ENCODE data around the gene SRGAP2C. TPM values are rescaled to one million over a fixed set of nuclear protein-coding genes. Genes with fewer than 3 reads are reported as not detected.
"Not testable (repeated sequence)": the region's sequence is repeated elsewhere in the genome, so short reads cannot be mapped to it uniquely, and the experiment has no call there.

The SRGAP2C gene
- total RNA-seq: 26.3 TPM

DNA sequence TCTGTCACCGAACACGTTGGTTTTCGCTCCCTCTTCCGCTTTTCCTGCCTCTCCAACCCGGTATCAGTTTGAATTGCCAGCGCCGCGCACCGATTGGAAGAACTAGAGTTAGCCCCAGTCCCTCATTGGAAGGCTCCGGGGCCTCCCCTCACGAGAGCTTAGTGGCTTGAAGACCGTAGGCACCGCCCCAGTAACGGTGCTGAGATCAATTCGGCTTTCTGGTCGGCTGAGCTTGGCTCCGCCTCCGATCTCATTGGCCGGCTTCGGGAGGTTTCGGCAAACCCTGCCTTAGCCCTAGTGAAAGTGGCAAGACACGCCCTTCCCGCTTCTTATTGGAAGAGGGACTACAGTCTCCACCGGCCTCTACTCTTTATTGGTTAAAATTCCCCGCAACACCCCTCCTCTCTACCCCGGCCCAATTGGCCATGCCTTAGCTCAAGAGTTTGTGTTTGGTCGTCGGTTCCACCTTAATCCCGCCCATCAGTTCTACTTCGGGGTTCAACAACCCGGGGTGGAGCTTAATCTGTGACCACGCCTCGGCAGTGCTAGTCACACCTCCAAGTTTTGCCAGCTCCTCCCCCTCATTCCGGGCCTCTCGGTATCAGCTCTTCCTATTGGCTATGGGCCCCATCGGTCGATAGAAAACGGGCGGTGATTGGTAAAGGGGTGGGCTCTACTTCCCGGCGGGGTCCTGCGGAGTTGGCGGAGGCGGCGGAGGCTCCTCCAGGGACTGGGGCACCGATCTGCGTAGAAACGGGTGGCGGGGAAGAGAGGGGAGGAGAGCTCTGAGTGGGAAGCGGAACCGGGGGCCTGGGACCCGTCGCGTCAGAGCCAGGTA lies at the start of gene SRGAP2C, which contains the start of gene FAM72B:
Gene SRGAP2C, plus strand, starts transcription at position 686 of the 838 bp plus-strand sequence. CDS start 2,472 bp downstream, outside the sequence.
Gene FAM72B, minus strand, starts transcription at position 51 of the 838 bp plus-strand sequence. CDS start 851 bp downstream, outside the sequence.
- peak; percentile 95 for DNase-seq (ENCODE audit: low spot score)

DNA sequence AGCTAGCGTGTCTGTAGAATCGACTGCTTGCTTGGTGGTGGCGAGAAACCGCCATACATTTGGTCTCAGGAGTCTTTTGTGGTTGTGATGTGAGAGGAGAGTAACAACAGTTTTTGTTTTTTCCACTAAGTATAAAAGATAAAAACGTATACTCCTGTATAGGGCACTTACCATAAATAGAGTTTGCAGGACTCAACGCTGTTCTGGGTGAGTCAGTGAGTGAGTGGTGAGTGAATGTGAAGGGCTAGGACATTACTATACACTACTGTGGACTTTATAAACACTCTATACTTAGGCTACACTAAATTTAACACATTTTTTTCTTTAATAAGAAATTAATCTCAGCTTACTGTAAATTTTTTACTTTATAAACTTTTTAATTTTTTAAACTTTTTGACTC lies 44.4 kb upstream of the SRGAP2C start:
- DNase-seq (ENCODE audit: low spot score): not testable (repeated sequence)

DNA sequence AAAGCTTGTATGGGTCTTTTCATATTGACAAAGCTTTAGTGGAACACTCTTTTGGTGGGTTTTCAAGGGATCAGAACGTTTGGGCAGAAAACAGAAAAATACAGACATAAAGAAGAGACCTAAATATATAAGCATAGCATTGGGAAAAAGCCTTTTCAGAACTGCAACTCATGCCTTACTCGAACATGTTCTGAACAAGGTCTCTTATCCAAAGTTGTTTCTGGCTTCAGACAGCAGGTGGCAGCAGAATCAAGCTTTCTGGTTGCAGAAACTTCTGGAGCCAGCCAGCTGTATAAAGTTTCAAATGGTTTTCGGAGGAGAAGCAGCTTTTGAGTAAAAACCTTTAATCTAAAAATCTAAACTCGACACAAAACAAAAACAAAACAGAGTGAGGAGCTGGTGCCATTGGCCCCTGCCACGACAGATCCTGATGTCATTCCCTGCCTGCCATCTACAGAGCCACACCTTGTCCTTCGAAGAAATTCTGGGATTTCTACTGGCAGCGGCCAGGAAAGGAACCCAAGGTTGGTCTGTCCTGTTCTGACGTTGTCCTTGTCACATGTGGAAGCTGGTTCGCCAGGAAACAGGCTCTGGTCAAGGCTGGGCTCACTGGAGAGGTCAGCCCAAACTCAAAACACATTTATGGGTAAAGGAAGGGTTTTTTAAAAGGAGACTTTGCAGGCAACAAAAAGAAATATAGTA lies 36.1 kb upstream of the SRGAP2C start:
- DNase-seq (ENCODE audit: low spot score): not testable (repeated sequence)

DNA sequence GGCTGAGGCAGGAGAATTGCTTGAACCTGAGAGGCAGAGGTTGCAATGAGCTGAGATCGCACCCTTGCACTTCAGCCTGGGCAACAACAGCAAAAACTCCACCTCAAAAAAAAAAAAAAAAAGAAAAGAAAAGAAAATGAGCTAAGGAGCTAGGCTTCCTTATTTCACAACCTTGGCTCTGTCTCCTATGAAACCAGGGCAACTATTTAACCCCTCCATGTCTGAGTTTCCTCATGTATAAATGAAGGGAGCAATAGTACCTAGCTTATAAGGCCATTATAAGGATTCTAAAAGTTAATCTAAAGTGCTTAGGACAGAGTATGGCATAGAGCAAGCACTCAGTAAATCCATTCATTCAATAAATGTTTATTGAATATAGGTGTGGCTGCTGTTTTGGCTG lies 33.5 kb upstream of the SRGAP2C start:
- DNase-seq (ENCODE audit: low spot score): not testable (repeated sequence)

DNA sequence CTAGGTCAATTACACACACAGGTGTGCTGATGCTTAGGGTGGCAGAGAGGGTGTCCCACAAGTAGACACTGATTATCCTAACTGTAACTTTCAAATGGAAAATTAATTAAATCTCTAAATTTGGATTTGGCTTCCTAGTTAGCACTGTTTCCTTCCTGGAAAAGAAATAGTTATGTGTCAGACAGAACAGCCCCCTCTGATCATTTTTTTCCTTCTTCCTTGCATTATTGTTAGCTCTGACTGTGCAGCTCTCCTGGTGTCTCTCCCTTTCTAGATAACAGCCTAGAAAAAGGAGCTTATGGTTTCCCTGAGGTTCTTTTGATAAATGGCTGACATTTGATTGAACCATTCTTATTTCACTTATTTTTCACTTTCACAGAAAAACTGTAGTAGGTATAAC lies 32.0 kb upstream of the SRGAP2C start:
- not testable (repeated sequence) for DNase-seq (ENCODE audit: low spot score)

DNA sequence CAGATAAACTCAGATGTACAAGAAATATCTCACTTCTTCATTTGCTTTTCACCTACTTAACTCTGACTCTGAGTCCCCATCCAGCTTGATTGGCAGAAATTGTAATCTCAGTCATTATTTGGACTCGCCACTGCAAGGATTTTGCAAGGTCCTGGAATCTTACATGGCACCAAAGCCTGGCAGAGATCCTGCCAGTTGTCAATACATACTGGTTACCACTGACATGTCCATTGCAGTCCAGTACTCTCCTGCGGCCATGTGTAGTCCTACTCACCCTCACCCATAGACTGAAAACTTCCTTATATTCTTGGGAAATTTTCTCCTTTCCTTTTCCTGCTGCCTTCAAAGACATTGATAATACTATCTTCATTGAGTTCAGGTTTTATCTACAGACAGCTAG lies 30.0 kb upstream of the SRGAP2C start:
- DNase-seq (ENCODE audit: low spot score): not testable (repeated sequence)

DNA sequence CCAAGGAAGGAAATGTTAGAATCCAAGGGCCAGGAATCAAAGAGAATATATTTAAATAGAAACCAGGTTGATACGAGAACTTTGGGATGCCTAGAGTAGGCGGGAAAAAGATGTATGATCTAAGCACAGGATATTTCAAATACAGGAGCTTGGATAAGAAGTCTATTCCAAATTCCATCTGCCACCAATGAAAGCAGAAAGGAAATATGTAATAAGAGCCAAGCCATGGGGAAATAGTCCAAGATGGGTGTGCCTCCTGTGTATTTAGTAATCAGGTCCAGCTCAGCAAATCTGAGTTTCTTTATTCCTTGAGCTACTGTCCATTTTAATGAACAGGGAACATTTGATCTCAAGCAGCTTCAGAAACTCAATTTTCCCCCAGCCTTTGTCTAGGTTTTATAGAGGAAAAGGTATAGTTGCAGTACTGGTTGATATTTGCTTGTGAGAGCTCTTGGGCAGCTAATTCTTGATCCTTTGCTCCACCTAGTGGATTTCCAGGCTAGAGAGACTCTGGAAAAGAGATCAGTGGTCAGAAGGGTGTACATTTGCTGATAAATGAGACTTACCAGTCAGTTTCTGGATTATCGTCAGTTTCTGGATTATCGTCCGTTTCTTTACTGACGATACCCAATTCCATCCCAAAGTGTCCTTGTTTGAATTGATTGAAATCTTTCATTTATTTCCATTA lies 29.0 kb upstream of the SRGAP2C start:
- not testable (repeated sequence) for DNase-seq (ENCODE audit: low spot score)

- not testable (repeated sequence) for DNase-seq (ENCODE audit: low spot score)
These were observed 27.7 kb upstream of the SRGAP2C start for GRCh38 chr1:121156958-121157603.

DNA sequence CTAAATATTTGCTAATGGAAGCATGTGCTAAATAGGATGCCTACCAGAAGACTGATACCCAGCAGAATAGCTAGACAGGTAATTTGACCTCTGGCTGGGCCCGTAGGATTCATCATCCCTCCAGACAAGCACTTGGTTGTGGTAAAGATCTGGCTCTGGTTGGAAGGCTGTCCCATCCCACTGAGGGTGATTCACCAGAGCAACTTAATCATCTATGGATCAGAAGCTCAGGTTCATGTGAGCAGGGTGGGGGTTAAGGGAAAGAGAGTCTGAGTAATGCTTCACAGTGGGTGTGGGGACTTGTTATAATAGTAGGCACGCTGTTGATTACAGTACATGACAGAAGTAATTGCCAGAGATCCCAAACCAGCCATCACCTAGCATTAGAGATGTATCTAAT lies 27.2 kb upstream of the SRGAP2C start:
- DNase-seq (ENCODE audit: low spot score): not testable (repeated sequence)

- not testable (repeated sequence) for DNase-seq (ENCODE audit: low spot score)
These were observed 24.7 kb upstream of the SRGAP2C start for GRCh38 chr1:121160118-121160517.

GRCh38 chr1:121161199-121161901 lies 23.4 kb upstream of the SRGAP2C start:
- DNase-seq (ENCODE audit: low spot score): not testable (repeated sequence)

DNA sequence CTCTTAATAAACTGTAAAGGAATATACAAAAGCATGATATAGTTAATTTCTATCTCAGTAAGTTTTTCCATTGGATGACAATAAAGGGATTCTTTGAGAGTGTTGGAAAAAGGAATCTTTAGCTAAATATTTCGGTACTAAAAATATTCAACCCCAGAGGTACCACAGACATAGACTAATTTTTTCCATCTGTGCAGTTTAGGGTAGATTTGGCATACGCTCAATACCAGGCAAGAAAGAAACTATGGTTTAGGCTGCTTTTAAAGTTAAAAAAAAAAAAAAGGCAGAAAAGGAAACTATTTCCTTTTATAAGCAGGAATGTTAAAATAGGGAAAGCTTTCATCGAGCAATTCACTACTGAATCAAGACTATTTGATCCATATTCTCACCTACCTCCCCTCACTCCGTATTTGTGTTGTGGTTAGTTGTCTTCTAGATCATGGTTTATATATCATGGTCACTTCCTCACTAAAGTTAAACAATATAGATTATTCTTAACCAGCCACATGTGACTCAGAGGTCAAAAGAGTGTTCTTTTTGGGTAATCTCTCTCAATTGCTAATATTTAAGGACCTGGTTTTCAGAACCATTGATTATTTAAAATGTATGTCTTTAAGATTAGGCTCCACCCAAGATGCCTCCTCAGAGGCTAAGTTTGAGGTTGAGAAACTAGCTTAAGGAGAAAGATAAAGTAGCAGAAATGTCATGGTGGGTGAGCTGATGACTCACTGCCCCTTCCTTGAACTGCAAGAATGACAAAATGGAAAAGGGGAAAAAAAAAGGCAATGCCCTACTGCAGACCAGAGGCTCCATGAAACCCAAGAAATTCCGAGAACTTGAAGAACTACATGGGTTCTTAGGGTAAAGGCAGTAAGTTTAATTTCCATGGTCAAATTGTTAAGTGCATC lies 20.7 kb upstream of the SRGAP2C start:
- DNase-seq (ENCODE audit: low spot score): not testable (repeated sequence)

- DNase-seq (ENCODE audit: low spot score): not testable (repeated sequence)
These were observed 19.5 kb upstream of the SRGAP2C start for GRCh38 chr1:121165296-121165695.

DNA sequence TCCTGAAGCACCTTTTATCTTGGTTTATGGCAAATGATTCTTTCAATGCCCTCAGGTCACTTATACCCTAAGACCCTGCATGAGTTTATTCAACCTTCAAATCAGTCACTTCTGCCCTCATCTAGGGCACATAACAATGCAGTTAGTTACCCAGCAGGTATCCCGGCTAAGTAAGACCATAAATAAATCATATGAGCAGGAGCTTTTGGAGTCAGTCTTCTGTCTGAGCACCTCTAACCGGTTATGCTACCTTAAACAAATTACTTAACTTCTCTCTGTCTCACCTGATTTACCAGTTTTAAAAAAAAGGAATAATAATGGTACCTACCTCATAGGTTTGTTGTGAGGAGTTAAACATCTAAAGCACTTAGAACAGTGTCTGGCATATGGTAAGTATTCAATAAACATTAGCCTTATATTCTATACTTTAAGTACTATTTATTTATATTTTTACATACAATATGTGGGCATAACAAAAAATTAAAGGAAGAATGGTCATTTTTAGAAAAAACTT lies 17.5 kb upstream of the SRGAP2C start:
- DNase-seq (ENCODE audit: low spot score): not testable (repeated sequence)

DNA sequence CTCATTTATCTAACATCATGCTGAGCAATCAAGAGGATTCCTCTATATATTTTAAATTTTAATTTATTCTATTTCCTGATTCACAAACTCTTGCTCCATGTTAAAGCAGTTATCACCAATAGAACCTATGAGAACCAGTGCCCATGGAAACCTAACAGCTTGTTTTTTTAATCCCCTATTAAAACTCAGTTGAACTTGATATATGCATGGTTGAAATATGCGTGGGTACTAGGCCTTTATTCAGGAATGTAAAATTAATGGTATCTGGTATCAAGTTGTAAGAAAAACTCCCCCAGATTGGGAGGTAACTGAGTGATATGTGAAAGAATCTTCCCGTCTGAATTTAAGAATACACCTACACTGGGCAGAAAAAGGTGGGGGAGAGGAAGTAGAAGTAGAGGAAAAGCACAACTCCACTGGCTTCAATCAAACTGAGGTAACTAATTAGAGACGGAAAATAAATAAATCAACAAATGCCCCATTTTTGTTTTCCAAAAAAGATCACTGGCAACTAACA lies 16.6 kb upstream of the SRGAP2C start:
- not testable (repeated sequence) for DNase-seq (ENCODE audit: low spot score)

- not testable (repeated sequence) for DNase-seq (ENCODE audit: low spot score)
These were observed 8.1 kb upstream of the SRGAP2C start for GRCh38 chr1:121176649-121177048.

DNA sequence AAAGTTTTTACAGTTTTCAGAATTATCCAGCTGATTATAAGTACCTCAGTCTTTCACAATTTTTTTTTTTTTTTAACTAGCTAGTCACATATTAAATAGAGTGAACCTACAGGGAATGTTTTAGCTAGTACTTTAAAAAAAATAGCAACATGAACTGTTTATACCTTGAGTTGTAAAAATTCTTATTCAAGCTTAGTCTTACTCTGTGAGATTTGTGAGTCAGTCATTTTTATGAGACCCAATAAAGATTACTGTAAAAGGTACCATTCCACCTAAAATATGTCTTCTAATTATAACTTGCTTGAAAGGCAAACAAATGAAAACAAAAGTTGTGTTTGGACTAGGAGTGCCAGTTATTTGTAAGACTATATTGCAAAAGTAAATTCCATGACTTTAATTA lies 6.6 kb upstream of the SRGAP2C start:
- DNase-seq (ENCODE audit: low spot score): not testable (repeated sequence)

- not testable (repeated sequence) for DNase-seq (ENCODE audit: low spot score)
These were observed 908 bp upstream of the SRGAP2C start for GRCh38 chr1:121183867-121184266.

- not testable (repeated sequence) for DNase-seq (ENCODE audit: low spot score)
These were observed 449 bp downstream of the SRGAP2C start for GRCh38 chr1:121185140-121185708.
